Measurements from ENCODE around the gene MAN2A1. TPM values are rescaled to one million over a fixed set of nuclear protein-coding genes. Genes with fewer than 3 reads are reported as not detected.

Gene MAN2A1
- total RNA-seq, 1 donor from 2014 or later, result 69.7 TPM

- DNase-seq, result no peak
These were observed 7.3 kb upstream of the MAN2A1 start for GRCh38 chr5:109682383-109682782.

- no peak for DNase-seq
These were observed 3.8 kb upstream of the MAN2A1 start for GRCh38 chr5:109685916-109686315.

GRCh38 chr5:109688630-109688969 is 1.1 kb upstream of the MAN2A1 start:
- no peak for DNase-seq

GRCh38 chr5:109688970-109689739 is 572 bp upstream of the MAN2A1 start:
- DNase-seq, result peak; percentile 88

- no peak for DNase-seq
These were observed 681 bp downstream of the MAN2A1 start for GRCh38 chr5:109690242-109690974.

GRCh38 chr5:109690975-109691574 is 1.3 kb downstream of the MAN2A1 start:
- peak; percentile 74 for DNase-seq

GRCh38 chr5:109691996-109692395 is 2.3 kb downstream of the MAN2A1 start:
- DNase-seq, result no peak

- DNase-seq, result no peak
These were observed 3.1 kb downstream of the MAN2A1 start for GRCh38 chr5:109692852-109693251.

- no peak for DNase-seq
These were observed 4.0 kb downstream of the MAN2A1 start for GRCh38 chr5:109693535-109694400.

GRCh38 chr5:109694451-109694891 is 4.7 kb downstream of the MAN2A1 start:
- DNase-seq, result no peak

GRCh38 chr5:109695005-109695926 is 5.5 kb downstream of the MAN2A1 start:
- DNase-seq, result no peak

- no peak for DNase-seq
These were observed 7.6 kb downstream of the MAN2A1 start for GRCh38 chr5:109697339-109697738.

GRCh38 chr5:109700516-109701153 is 10.9 kb downstream of the MAN2A1 start:
- DNase-seq, result no peak

- no peak for DNase-seq
These were observed 11.5 kb downstream of the MAN2A1 start for GRCh38 chr5:109701252-109701651.

GRCh38 chr5:109701792-109702191 is 12.1 kb downstream of the MAN2A1 start:
- DNase-seq, result no peak

- no peak for DNase-seq
These were observed 13.4 kb downstream of the MAN2A1 start for GRCh38 chr5:109703166-109703565.

GRCh38 chr5:109703829-109704228 is 14.1 kb downstream of the MAN2A1 start:
- DNase-seq, result no peak

- DNase-seq, result no peak
These were observed 14.7 kb downstream of the MAN2A1 start for GRCh38 chr5:109704282-109704952.

- no peak for DNase-seq
These were observed 15.9 kb downstream of the MAN2A1 start for GRCh38 chr5:109705596-109705995.

- no peak for DNase-seq
These were observed 16.4 kb downstream of the MAN2A1 start for GRCh38 chr5:109706095-109706494.
